Activated CD4-positive, alpha-beta T cell treated with anti-CD3 and anti-CD28 coated beads, Interleukin-2, amount 50 U/mL, for 24 hours (primary cell): ENCODE results near the gene GALNT5.
"Not testable (repeated sequence)": the region's sequence is repeated elsewhere in the genome, so short reads cannot be mapped to it uniquely, and the experiment has no call there.

Experiments used
- DNase-seq, 2 donors: peaks; one replicate each; pipeline ENCODE4 v3.0.0-alpha.2; 2020; ENCODE audit warnings: low read depth in 1 of 2, low spot score in 1 of 2

GALNT5 gene, protein sequence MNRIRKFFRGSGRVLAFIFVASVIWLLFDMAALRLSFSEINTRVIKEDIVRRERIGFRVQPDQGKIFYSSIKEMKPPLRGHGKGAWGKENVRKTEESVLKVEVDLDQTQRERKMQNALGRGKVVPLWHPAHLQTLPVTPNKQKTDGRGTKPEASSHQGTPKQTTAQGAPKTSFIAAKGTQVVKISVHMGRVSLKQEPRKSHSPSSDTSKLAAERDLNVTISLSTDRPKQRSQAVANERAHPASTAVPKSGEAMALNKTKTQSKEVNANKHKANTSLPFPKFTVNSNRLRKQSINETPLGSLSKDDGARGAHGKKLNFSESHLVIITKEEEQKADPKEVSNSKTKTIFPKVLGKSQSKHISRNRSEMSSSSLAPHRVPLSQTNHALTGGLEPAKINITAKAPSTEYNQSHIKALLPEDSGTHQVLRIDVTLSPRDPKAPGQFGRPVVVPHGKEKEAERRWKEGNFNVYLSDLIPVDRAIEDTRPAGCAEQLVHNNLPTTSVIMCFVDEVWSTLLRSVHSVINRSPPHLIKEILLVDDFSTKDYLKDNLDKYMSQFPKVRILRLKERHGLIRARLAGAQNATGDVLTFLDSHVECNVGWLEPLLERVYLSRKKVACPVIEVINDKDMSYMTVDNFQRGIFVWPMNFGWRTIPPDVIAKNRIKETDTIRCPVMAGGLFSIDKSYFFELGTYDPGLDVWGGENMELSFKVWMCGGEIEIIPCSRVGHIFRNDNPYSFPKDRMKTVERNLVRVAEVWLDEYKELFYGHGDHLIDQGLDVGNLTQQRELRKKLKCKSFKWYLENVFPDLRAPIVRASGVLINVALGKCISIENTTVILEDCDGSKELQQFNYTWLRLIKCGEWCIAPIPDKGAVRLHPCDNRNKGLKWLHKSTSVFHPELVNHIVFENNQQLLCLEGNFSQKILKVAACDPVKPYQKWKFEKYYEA

GRCh38 chr2:157257312-157258252, at the start of gene GALNT5:
TSS of gene GALNT5 (plus strand) at chr2:157257705. CDS start at chr2:157258083, 378 bp downstream.
- no peak for DNase-seq

DNA sequence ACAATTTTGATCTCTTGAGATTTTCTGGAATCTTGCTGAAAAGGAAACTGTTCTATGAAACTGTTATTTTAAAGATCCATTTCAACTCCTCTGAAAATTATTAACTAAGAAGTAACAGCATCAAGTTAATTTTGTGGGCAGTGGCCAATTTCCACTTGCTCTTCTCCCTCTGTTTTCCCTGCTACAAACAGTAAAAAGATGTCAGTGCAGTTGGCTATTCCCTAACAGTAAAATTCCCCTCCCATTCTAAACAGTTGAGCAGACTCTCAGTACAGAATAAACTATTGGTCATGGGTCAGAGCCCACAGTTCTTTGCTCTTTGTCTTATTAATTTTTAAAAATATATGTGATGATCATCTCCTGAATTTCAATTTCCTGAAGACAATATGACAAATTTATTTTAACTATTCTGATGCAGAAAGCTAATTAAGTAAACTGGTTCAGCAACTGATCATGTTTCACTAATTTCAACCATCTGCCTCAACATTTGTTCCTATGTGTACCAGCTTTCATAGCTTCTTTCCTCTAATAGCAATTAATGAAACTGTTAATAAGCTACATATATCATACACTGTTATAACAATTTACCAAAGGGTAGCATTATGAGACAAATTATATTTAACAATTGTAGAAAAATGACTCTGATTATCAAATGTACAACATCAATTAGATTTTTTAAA, 41.1 kb upstream of the GALNT5 start:
- DNase-seq, result no peak

DNA sequence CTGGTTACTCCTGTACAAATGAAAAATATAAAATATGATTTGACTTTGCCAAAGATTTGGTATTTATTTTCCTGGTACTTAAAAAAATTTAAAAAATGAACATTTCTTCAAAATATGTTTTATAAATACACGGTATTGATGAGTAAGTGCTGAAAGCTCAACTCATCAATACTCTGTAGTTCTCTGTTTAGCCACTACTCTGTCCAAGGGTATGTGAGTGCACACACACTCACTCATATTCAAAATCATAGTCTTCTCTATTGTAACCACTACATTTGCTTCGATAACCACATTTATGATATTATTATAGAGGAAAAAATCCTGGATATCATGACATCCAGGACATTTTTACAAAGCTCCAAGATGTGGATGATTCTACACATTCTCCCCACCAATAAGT, 40.1 kb upstream of the GALNT5 start:
- DNase-seq, result no peak

GRCh38 chr2:157218911-157219310, 38.6 kb upstream of the GALNT5 start:
- DNase-seq, result no peak

DNA sequence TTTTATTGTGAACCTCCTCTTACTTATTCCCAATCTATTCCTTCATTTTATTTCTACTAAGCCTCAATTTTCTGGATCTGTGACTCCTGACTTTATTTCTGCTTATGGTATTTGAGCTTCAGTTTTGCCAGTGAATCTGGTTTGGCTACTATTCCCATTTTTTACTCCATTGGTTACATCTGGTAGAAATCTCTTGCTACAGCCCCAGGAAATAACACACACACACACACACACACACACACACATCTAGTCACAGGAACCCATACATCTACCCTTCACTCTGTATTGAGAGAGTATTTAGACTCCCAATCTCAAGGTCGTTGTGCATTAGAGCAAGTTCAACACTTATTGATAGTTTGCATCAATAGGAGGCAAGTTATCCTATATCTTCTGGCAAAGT, 37.0 kb upstream of the GALNT5 start:
- DNase-seq, result no peak

DNA sequence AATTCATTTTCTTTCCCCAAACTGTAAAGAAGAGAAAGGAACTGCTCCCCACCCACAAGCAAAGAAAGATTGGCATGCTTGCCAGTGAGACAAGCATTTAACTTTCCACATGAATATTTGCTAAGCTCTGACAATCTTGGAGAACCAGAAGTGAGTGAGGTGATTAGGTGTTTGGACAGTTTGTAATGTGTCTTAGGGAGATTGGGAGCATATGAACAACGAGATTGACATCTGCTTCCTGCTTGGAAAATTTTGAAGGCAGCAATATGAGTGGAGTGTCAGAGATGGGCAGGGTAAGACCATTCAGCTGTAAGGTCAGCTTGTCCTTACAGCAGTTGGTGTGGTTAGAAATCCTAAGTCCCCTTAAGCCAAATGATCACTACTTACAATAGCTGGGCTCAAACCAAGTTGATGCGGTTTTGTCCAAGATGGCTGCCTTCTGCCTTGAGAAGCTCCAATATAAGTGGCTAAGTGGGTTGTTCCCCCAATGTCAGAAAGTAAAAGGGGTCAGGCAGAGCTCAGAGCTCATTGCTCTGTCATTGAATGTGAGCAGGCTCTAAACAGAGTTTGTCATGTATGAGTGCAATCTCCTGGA, 36.0 kb upstream of the GALNT5 start:
- DNase-seq, result no peak

GRCh38 chr2:157223624-157224205, 33.8 kb upstream of the GALNT5 start:
- DNase-seq, result no peak

DNA sequence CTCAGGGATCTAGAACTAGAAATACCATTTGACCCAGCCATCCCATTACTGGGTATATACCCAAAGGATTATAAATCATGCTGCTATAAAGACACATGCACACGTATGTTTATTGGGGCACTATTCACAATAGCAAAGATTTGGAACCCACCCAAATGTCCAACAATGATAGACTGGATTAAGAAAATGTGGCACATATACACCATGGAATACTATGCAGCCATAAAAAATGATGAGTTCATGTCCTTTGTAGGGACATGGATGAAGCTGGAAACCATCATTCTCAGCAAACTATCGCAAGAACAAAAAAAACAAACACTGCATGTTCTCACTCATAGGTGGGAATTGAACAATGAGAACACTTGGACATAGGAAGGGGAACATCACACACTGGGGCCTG, 33.1 kb upstream of the GALNT5 start:
- DNase-seq, result not testable (repeated sequence)

GRCh38 chr2:157227592-157227991, 29.9 kb upstream of the GALNT5 start:
- no peak for DNase-seq

- no peak for DNase-seq
These were observed 28.6 kb upstream of the GALNT5 start for GRCh38 chr2:157228946-157229345.

DNA sequence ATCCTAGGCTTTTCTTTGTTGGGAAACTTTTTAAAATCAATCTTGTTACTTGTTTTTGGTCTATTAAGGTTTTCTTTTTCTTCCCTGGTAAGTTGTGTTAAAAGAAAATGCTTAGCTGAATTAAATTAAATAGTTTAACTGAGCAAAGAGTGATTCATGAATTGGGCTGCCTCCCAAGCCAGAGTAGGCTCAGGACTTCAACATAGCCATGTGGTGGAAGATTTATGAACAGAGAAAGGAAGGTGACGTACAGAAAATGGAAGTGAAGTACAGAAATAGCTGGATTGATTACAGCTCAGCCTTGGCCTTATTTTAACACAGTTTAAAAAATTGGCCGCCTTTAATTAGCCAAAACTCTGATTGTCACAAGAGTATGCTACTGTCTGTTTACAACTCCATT, 27.9 kb upstream of the GALNT5 start:
- DNase-seq, result no peak

DNA sequence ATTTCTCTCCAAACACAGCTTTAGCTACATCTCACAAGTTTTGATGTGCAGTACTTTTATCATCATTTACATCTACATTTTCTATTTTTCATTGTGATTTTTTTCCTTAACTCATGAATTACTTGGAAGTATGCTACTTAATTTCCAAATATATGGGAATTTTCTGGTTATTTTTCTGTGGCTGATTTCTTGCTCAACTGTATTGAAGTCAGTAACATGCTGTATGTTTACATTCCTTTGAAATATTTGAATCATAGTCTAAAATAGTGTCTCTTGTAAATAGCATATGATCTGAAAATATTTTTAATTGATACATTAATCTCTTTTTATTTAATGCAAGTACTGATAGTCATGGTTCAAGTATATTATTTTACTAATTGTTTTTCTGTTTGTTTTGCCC, 26.0 kb upstream of the GALNT5 start:
- DNase-seq, result no peak

DNA sequence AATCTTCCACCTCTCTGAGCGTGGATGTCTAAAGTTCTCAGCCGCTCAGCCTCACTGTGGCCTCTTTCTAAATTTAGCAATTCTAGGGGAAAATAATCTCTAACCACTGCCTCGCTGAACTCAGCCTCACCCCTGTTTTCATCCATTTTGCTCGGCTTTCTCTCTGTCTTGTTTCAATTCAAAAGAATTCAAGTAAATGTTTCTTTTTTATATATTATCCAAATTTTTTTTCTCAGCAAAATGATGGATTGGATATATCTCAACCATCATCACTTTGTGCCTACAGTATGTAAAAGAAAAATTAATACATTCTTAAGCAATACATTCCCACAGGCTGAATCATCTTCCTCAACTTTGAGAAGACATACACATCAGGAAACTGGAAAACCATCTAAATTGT, 24.0 kb upstream of the GALNT5 start:
- no peak for DNase-seq

- DNase-seq, result no peak
These were observed 21.1 kb upstream of the GALNT5 start for GRCh38 chr2:157236404-157236803.

DNA sequence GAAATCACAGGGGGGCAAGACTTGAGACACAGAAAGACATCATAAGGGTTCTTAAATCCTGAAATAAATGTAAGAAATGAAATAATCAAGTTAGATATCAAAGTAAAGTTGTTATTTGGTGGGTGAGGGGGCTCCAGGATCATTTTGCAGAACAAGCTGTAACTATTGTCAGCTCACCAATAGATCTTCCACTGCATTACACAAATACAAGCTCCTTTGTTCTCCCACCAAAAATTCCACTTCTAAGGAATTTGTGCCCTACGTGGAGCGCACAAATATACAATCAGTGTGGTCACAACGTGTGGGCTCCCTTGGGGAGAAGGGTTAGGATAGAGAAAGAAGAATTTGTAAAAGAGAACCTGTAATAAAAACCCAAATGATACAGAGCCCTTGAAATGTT, 19.2 kb upstream of the GALNT5 start:
- DNase-seq, result no peak

- DNase-seq, result no peak
These were observed 12.8 kb upstream of the GALNT5 start for GRCh38 chr2:157244691-157245090.

GRCh38 chr2:157245144-157245840, 12.2 kb upstream of the GALNT5 start:
- DNase-seq, result no peak

DNA sequence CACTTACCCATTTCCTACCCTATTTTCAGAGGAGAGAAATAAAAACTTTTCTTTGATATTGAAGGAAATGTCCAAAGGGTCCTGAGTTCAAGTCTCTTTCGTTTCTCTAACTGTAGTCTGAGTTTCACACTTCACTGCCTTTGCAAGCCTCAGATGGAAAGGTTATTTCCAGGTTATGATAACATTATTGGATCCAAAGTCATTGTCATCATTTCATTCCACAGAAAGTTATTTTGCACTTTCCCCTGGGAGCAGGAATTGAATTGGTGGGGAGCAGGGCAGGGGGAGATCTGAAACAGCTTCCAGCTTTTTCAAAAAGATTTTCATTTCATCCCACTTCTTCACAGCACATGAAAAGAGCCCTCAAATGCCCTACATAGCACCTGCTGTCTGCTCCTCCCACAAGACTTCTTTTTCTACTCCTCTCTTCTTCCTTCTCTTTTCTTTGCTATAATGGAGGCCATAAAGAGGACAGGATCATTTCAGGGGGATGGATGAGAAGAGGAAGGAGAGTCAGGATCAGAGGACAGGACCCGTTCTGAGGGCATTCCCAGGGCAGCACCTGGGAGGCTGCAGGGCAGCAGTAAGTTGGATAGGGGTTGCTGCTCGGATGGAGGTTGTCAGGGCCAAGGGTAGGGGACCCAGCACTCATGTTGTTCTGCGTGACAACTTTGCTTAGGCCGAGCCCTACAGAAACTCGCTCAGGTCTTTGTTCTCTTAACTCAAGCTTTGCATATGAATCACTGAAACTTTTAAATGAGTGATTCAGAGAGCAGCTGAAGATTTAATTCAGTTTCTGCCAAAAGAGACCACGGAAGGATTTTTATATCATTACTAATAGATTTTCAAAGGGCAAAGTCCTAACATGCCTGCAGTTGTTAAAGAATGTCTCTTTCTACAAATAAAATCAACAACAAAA, 11.4 kb upstream of the GALNT5 start:
- peak in 1 of 2 donors; percentile 7 for DNase-seq
